ENCODE data around the gene OGDH.
A peak's percentile ranks its signal among the peaks of the same experiment; 100 is the strongest.

OGDH gene

GRCh38 chr7:44638611-44639557 is 32.5 kb downstream of the OGDH start:
- DNase-seq, result peak; percentile 90

- peak; percentile 82 for DNase-seq
These were observed 33.4 kb downstream of the OGDH start for GRCh38 chr7:44639671-44640321.

- DNase-seq, result peak; percentile 7
These were observed 36.8 kb downstream of the OGDH start for GRCh38 chr7:44643206-44643605.

GRCh38 chr7:44645254-44645653 is 38.8 kb downstream of the OGDH start:
- DNase-seq, result peak; percentile 33

GRCh38 chr7:44645696-44646095 is 39.3 kb downstream of the OGDH start:
- DNase-seq, result peak; percentile 16

GRCh38 chr7:44646176-44646920 is 39.9 kb downstream of the OGDH start:
- DNase-seq, result peak; percentile 38

- no peak for DNase-seq
These were observed 40.7 kb downstream of the OGDH start for GRCh38 chr7:44646921-44647636.

- DNase-seq, result peak; percentile 29
These were observed 41.7 kb downstream of the OGDH start for GRCh38 chr7:44647981-44648714.

GRCh38 chr7:44650242-44650641 is 43.8 kb downstream of the OGDH start:
- DNase-seq, result peak; percentile 27

GRCh38 chr7:44650772-44651171 is 44.3 kb downstream of the OGDH start:
- DNase-seq, result peak; percentile 47

GRCh38 chr7:44652535-44652934 is 46.1 kb downstream of the OGDH start:
- peak; percentile 13 for DNase-seq

GRCh38 chr7:44654255-44654796 is 47.9 kb downstream of the OGDH start:
- peak; percentile 21 for DNase-seq

GRCh38 chr7:44655341-44655740 is 48.9 kb downstream of the OGDH start:
- peak; percentile 40 for DNase-seq

- no peak for DNase-seq
These were observed 52.6 kb downstream of the OGDH start for GRCh38 chr7:44658979-44659378.

- DNase-seq, result no peak
These were observed 54.8 kb downstream of the OGDH start for GRCh38 chr7:44661233-44661632.

GRCh38 chr7:44664780-44665461 is 58.5 kb downstream of the OGDH start:
- peak; percentile 5 for DNase-seq

- DNase-seq, result peak; percentile 42
These were observed 59.2 kb downstream of the OGDH start for GRCh38 chr7:44665531-44666213.

GRCh38 chr7:44666566-44666965 is 60.1 kb downstream of the OGDH start:
- peak; percentile 14 for DNase-seq

GRCh38 chr7:44667190-44667589 is 60.8 kb downstream of the OGDH start:
- DNase-seq, result peak; percentile 8

GRCh38 chr7:44671069-44671468 is 64.6 kb downstream of the OGDH start:
- peak; percentile 12 for DNase-seq
